ENCODE data around the gene EGLN3. TPM values are rescaled to one million over a fixed set of nuclear protein-coding genes. Genes with fewer than 3 reads are reported as not detected.
A peak's percentile ranks its signal among the peaks of the same experiment; 100 is the strongest.

EGLN3 gene
- total and polyA plus RNA-seq, 2 of the 13 experiments (the other 11 are each of a cell fraction or from before 2014, with no cell fraction given): 0.18 to 27.3 TPM

- TF ChIP-seq ZNF703 (CRISPR knock-in tag; IDR thresholded peaks at IDR 0.05; ENCODE audit: borderline replicate concordance) (no peak), ZC3H4 (CRISPR knock-in tag; IDR thresholded peaks at IDR 0.05; ENCODE audit: borderline replicate concordance) (no peak), ZNF562 (CRISPR knock-in tag; IDR thresholded peaks at IDR 0.05; ENCODE audit: borderline replicate concordance) (no peak), ETV6 (CRISPR knock-in tag; conservative IDR thresholded peaks at IDR 0.05) (no peak), ZNF274 (CRISPR knock-in tag; IDR thresholded peaks at IDR 0.05) (no peak), SAFB2 (CRISPR knock-in tag; IDR thresholded peaks at IDR 0.05; ENCODE audit: borderline replicate concordance, low read depth) (no peak), RAD51 (IDR thresholded peaks at IDR 0.05; ENCODE audit: borderline replicate concordance) (no peak), ZNF484 (CRISPR knock-in tag; IDR thresholded peaks at IDR 0.05; ENCODE audit: borderline replicate concordance, low read depth) (no peak), SNRNP70 (IDR thresholded peaks at IDR 0.05; ENCODE audit: low read depth, low read length) (no peak), TSC22D2 (CRISPR knock-in tag; IDR thresholded peaks at IDR 0.05; ENCODE audit: borderline replicate concordance) (0 out of 2 replicates have a peak, but pooled peaks have one; percentile 24), ZNF354B (CRISPR knock-in tag; IDR thresholded peaks at IDR 0.05) (0 out of 2 replicates have a peak, but pooled peaks have one; percentile 67), MED1 (CRISPR knock-in tag; IDR thresholded peaks at IDR 0.05) (peak; percentile 94), RELA (CRISPR knock-in tag; IDR thresholded peaks at IDR 0.05) (no peak), ZBTB14 (CRISPR knock-in tag; IDR thresholded peaks at IDR 0.05) (no peak), SMARCC2 (IDR thresholded peaks at IDR 0.05) (no peak), ZNF496 (CRISPR knock-in tag; IDR thresholded peaks at IDR 0.05; ENCODE audit: insufficient replicate concordance) (no peak), ZNF878 (CRISPR knock-in tag; IDR thresholded peaks at IDR 0.05) (peak; percentile 96; the same call in 1 of the 2 replicates), CEBPB (IDR thresholded peaks at IDR 0.05; ENCODE audit: borderline replicate concordance, low read depth, low read length) (peak; percentile 94), ZNF101 (CRISPR knock-in tag; IDR thresholded peaks at IDR 0.05; ENCODE audit: borderline replicate concordance, low read depth) (no peak), BATF2 (CRISPR knock-in tag; IDR thresholded peaks at IDR 0.05) (no peak), GTF3A (CRISPR knock-in tag; conservative IDR thresholded peaks at IDR 0.05) (no peak), XRCC5 (optimal IDR thresholded peaks at IDR 0.05; ENCODE audit: low read length) (no peak), NFYC (CRISPR knock-in tag; IDR thresholded peaks at IDR 0.05) (peak; percentile 30; the same call in 1 of the 2 replicates), ZNF362 (CRISPR knock-in tag; IDR thresholded peaks at IDR 0.05; ENCODE audit: borderline replicate concordance) (no peak), ZNF775 (CRISPR knock-in tag; IDR thresholded peaks at IDR 0.05; ENCODE audit: borderline replicate concordance) (no peak), SMAD3 (CRISPR knock-in tag; IDR thresholded peaks at IDR 0.05) (0 out of 2 replicates have a peak, but pooled peaks have one; percentile 18), CTCF (CRISPR knock-in tag; IDR thresholded peaks at IDR 0.05) (no peak)
Measured at GRCh38 chr14:33909380-33910084, 41.3 kb downstream of the EGLN3 start (continued).
